ENCODE data around the gene POLR1B. TPM values are rescaled to one million over a fixed set of nuclear protein-coding genes. Genes with fewer than 3 reads are reported as not detected.

POLR1B gene
- total RNA-seq, 6 experiments from 2014 or later, result 15.1 to 27.5 (median 17.6) TPM

- peaks cover 2% of the 10 kb centered on the region for H3K27me3 Mint-ChIP-seq (ENCODE audit: insufficient read depth)
- no peak overlapping the region for H3K27ac Mint-ChIP-seq
- H3K9me3 Mint-ChIP-seq, result no peaks in the 10 kb centered on the region
- H3K4me3 Mint-ChIP-seq, result no peak overlapping the region
- peaks cover 11% of the 10 kb centered on the region for H3K36me3 Mint-ChIP-seq (ENCODE audit: low read depth)
- H3K4me1 Mint-ChIP-seq (ENCODE audit: low read depth), result peaks cover 57% of the 10 kb centered on the region
- no peak for TF ChIP-seq CTCF (IDR thresholded peaks at IDR 0.05)
- DNase-seq, result no peak
Measured at GRCh38 chr2:112580084-112580483, 37.8 kb downstream of the POLR1B start.

GRCh38 chr2:112582314-112582746 lies 40.1 kb downstream of the POLR1B start:
- Mint-ChIP-seq H3K4me3 (peak overlapping the region; percentile 24), H3K4me1 (ENCODE audit: low read depth) (peaks cover 70% of the 10 kb centered on the region), H3K27ac (peak overlapping the region; percentile 100), H3K9me3 (no peaks in the 10 kb centered on the region), H3K36me3 (ENCODE audit: low read depth) (peaks cover 12% of the 10 kb centered on the region), H3K27me3 (ENCODE audit: insufficient read depth) (peaks cover 2% of the 10 kb centered on the region)
- DNase-seq, result peak; percentile 64
- TF ChIP-seq CTCF (IDR thresholded peaks at IDR 0.05), result peak; percentile 84

GRCh38 chr2:112583497-112584133 lies 41.4 kb downstream of the POLR1B start:
- H3K4me1 Mint-ChIP-seq (ENCODE audit: low read depth), result peaks cover 59% of the 10 kb centered on the region
- no peak for DNase-seq
- TF ChIP-seq CTCF (IDR thresholded peaks at IDR 0.05), result no peak
- H3K27me3 Mint-ChIP-seq (ENCODE audit: insufficient read depth), result peaks cover 2% of the 10 kb centered on the region
- no peaks in the 10 kb centered on the region for H3K9me3 Mint-ChIP-seq
- H3K36me3 Mint-ChIP-seq (ENCODE audit: low read depth), result peaks cover 16% of the 10 kb centered on the region
- H3K27ac Mint-ChIP-seq, result peak overlapping the region; percentile 100
- peak overlapping the region; percentile 96 for H3K4me3 Mint-ChIP-seq

- peaks cover 2% of the 10 kb centered on the region for H3K27me3 Mint-ChIP-seq (ENCODE audit: insufficient read depth)
- TF ChIP-seq CTCF (IDR thresholded peaks at IDR 0.05), result peak; percentile 68
- H3K4me1 Mint-ChIP-seq (ENCODE audit: low read depth), result peaks cover 52% of the 10 kb centered on the region
- peak; percentile 97 for DNase-seq
- peaks cover 17% of the 10 kb centered on the region for H3K36me3 Mint-ChIP-seq (ENCODE audit: low read depth)
- H3K4me3 Mint-ChIP-seq, result peak within 1 kb of the TSS; percentile 96
- peak within 1 kb of the TSS; percentile 100 for H3K27ac Mint-ChIP-seq
- no peaks in the 10 kb centered on the region for H3K9me3 Mint-ChIP-seq
Measured at GRCh38 chr2:112584134-112584890, 42.0 kb downstream of the POLR1B start, which contains the start of gene CHCHD5. TSS of gene CHCHD5 (plus strand) at chr2:112584609. CDS start at chr2:112584648, 39 bp downstream.

GRCh38 chr2:112584891-112585250 lies 42.6 kb downstream of the POLR1B start:
- DNase-seq, result no peak
- Mint-ChIP-seq H3K27ac (peak overlapping the region; percentile 100), H3K4me1 (ENCODE audit: low read depth) (peaks cover 46% of the 10 kb centered on the region), H3K36me3 (ENCODE audit: low read depth) (peaks cover 17% of the 10 kb centered on the region), H3K27me3 (ENCODE audit: insufficient read depth) (peaks cover 2% of the 10 kb centered on the region), H3K4me3 (peak overlapping the region; percentile 96), H3K9me3 (no peaks in the 10 kb centered on the region)
- no peak for TF ChIP-seq CTCF (IDR thresholded peaks at IDR 0.05)
